T47D (cell line): ENCODE measurements around the gene ACIN1.
A peak's percentile ranks its signal among the peaks of the same experiment; 100 is the strongest.

Source experiments
- DNase-seq, 2 experiments: peaks; one replicate each; pipeline versions ENCODE4 v3.0.0 to v3.0.0-alpha.2; 2011 to 2012; ENCODE audit warnings: low read depth in 1 of 2, low spot score in 1 of 2
- JUND ChIP-seq: IDR thresholded peaks from 2 replicates; pipeline ENCODE4 v1.6.1; 2012; ENCODE audit warnings: low read depth
- in situ Hi-C: cut with HindIII; loops from 2 replicates; pipeline ENCODE4 v1.10.0; 2016; ENCODE audit warnings: low sequenced_read_pairs, low pct_unique_long_range_greater_than_20kb

Gene ACIN1

DNA sequence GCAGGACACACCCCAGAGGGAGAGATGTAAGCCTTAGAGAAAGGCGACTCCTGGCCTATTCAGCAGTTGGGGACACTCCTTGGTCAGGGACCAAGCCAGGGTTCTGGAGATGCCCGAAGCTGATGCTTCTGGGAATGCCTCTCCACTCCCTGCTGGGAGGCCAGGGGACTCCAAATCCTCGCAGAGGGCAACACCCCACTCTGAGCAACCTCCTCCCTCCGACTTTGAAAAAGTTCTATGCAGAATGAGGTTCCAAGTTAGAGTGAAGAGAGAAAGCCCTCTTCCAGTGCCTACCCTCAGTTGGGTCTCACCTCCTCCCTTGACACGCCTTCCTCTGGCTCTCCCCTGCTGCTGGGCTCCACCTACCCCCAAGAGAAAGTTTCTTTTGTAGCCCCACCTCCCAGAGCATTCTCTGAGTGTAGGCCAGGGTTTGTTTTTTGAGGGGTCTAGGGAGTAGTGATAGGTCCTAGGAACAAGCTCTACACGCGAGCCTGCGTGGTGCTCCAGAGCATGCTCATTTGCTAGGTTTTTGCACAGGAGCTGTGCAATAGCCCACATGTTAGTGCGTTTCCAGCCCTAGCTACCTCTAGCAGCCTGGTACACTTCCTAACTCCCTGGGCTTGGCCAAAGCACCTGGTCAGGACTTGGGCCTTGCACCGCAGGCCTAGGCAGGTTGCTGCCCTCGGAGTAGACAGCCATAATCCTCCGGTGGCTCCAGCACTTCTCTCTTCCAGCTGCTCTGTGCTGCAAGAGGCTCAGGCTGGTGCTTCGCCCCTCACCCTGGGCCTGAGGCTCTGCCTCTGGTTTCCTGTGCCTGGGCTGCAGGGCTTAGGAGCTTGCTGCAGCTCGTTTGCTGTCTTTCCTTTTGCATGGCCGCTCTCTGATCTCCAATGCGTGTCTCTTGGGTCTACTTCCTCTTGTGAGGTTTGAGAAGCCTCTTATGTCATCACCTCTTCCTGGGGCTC is 24.7 kb upstream of the ACIN1 start:
- DNase-seq, result no peak
- in situ Hi-C loops, result no loop called here
- TF ChIP-seq JUND, result no peak

DNA sequence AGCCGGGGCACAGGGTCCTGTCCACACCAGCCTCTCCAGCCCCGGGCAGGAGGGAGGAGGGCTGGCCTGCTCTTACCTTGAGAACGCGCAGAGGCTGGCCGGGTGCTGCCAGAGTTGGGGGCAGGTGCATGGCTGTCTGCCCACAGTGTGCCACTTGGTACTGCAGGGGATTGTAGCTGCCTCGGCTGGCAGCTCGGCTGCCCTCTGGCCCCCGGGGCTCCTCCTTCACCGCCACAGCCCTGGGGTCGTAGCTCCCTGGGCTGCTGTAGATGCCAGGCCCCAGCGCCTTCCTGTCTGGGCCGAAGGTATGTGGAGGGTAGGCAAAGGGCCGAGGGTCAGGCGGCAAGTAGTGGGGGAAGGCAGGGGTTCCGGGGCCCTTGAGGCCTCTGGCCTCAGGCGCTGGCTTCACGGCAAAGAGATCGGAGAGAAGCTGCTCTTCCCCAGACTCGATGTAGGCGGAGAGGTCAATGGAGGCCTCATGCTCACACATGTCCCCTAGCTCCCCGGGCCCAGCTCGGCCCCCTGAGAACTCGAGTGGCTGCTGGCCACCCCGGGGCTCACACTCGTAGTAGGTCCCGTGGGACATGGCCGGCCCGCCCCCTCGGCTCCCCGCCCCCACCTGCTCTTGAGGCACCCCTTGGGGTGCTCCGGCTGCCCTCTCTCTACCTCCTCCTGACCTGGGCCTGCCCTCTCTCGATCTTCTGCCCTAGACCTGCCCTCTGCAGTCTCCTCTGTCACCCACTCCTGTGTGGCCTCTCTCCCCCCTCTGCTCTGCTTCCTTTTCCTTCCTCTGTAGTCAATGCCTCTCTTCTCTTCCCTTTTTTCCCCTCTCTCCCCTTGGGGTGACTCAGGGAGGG is 23.8 kb upstream of the ACIN1 start, which contains the start of gene CEBPE:
Gene CEBPE (minus strand): TSS at position 750 of the 857 bp plus-strand sequence. CDS start 164 bp downstream, at position 586.
- in situ Hi-C loops, result no loop called here
- no peak for TF ChIP-seq JUND
- no peak for DNase-seq

DNA sequence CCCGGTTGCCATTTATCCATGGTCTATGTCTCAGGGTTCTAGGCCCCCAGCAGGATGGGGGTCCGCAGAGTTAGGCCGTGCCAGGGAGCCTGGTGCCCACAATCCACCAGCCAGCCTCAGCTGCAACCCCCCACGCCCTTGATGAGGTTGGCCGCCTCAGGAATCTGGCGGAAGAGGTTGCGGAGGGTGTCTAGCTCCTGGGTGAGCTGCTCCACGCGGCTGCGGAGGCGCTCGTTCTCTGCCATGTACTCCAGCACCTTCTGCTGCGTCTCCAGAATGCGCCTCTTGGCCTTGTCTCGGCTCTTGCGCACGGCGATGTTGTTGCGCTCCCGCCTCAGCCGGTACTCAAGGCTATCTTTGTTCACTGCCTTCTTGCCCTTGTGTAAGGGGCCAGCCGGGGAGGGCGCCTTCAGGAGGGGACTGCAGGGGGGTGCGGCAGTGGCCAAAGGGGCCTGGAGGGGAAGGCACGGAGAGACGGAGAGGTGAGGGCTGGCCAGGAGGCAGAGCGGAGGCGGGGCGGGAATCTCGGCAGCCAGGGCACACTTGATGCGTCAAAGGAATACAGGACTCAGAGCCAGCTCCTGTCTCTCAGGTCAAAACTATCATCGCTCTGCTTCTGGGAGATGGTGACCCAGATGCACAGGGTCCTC is 22.6 kb upstream of the ACIN1 start:
- no peak for DNase-seq
- no peak for TF ChIP-seq JUND
- in situ Hi-C loops, result no loop called here

DNA sequence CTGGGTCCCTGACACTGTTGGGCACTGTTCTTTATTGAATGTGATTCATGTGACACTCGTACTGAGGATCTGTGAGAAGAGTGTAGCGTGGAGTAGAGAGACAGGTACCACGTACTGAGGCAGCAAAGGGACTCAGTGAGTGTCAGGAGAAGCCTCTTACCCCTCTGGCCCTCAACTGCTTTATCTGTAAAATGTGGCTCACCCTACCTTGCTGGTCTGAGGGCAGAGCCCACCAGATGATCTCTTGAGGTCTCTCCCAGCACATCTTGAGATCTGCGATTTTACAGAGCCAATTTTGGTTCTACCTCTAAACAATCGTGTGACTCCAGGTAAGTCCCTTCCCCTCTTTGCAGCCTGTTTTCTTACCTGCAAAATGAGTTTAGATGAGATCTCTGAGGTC is 21.0 kb upstream of the ACIN1 start:
- in situ Hi-C loops, result no loop called here
- no peak for TF ChIP-seq JUND
- DNase-seq, result no peak

DNA sequence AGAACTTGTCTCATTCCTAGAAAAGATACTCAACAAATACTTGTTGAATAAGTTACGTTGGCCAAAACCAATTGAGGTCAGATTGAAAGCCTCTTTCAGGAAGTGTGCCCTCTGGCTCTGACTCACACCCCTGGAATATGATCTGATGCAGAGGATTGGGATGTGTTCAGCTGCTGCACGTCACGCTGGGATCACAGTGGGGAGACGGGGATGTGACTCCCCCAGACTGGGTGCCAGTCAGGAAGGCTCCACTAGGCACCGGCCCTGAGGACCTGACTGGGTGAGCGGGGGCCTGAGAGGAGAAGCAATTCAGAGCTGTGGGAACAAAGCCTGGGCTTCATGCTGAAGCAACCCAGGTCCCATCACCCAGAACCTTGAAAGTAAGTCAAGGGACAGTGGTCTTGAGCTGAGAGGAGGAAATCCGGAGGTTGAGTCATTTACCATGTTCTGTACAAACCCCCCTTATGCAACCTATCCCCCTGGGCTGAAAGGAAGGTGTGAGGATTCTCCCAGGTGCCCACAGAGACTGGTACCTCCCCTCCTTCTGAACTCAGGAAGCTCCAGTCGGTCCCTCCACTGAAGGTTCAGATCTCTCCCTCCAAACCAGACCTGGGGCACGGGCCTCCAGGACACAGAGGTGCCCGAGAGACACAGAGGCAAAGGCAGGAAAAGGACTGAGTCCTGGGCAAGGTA is 20.2 kb upstream of the ACIN1 start:
- in situ Hi-C loops, result no loop called here
- peak in 1 of 2 experiments; percentile 15 for DNase-seq
- TF ChIP-seq JUND, result no peak

DNA sequence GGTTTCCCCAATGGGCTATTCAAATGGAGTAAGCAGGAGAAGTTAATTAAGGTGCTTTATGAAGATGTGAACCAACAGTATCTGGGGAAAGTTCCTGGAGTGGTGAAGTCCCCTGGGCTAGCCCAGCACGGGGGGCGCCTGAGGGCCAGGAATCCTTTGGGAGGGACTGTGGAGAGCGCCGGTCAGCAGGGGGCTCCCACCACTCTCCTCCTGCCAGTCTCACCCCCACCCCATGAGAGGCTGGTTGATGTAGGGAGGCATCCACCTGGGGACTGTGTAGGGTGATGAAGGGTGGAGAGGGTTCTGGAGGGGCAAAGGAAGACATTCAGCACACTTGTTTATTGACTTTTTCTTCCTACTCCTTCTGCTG is 19.7 kb upstream of the ACIN1 start:
- DNase-seq, result no peak
- in situ Hi-C loops, result no loop called here
- no peak for TF ChIP-seq JUND

DNA sequence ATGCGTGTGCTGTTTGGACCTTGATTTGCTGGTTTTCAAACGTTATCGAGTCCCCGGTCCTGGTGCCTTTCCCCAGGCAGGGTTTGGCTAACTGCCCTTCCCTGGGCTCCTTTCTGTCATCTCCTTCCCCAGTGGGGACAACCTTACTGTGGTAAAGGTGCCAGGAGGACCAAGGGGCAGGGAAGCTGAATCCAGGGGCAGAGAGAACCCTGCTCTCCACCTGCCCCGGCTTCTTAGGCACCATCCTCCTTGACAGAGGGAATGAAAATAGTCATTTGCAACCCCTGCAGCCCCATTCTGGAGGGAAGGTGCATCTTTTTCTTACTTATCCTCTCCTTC is 19.2 kb upstream of the ACIN1 start:
- TF ChIP-seq JUND, result no peak
- DNase-seq, result no peak
- in situ Hi-C loops, result no loop called here

DNA sequence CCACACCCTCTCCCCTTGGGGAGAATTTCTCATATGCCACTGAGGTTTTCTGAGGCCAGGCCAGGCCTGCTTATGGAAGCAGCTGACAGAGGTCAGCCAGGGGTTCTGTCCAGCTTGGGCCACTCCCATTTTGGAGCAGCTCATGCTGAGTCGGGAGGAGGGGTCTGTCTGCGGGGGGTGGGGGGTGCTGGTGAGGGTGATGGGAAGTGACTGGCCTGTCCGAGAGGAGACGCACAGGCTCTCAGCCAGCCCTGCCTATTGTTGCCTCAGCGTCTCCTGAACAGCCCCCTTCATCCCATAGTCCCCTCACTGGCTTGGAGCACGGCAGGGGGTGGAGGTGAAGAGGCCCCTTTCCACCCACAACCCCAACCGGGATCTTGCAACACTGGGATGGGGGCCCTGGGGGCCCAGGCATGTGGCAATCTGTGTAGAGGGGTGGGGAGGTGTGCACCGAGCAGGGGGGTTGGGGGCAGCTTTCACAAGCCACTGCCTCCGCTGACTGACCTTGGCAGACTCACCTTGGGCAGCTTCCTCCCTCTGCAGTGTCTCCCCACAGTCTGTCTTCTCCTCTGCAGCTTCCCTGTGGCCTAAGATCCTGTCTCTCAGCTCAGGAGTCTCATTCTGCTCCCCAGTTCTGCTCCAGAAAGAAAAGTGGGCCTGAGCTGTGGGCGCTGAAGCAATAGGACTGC is 18.6 kb upstream of the ACIN1 start:
- no peak for TF ChIP-seq JUND
- in situ Hi-C loops, result no loop called here
- no peak for DNase-seq

DNA sequence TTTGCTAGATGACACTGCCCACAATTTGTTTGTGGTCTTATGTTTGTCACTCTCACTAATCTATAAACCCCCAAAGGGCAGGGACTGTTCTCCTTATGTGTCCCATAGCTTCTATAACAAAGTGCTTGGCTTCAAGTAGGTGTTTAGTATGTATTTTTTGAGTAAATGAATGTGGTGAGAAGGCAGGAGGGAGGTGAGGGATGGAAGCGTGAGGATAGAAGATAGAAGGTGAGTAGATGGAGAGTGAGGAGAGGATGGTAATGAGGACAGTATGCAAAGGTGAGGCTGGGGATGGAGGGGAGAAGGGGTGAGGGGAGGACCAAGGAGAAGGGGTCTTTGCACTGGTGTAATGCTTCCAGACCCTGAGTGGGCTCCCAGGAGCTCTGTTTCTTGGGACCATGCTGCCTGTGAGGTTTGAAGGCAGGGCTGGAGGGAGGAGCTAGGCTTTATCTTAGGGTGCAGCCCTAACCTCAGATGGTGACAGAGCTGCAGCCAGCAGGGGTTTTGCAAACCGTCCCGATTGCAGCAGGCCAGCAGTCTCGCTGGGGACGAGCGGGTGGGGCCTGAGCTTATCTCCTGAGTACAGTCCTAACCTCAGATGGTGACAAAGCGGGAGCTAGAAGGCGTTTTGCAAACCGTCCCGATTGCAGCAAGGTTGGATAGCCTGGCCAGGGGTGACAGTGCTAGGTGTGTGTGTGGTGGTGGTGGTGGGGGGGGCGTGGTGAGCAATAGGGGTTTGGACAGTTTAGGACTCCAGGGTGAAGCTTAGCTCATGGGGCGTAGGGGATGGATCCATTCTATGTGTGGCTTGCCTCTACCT is 17.6 kb upstream of the ACIN1 start:
- in situ Hi-C loops, result no loop called here
- TF ChIP-seq JUND, result no peak
- no peak for DNase-seq

DNA sequence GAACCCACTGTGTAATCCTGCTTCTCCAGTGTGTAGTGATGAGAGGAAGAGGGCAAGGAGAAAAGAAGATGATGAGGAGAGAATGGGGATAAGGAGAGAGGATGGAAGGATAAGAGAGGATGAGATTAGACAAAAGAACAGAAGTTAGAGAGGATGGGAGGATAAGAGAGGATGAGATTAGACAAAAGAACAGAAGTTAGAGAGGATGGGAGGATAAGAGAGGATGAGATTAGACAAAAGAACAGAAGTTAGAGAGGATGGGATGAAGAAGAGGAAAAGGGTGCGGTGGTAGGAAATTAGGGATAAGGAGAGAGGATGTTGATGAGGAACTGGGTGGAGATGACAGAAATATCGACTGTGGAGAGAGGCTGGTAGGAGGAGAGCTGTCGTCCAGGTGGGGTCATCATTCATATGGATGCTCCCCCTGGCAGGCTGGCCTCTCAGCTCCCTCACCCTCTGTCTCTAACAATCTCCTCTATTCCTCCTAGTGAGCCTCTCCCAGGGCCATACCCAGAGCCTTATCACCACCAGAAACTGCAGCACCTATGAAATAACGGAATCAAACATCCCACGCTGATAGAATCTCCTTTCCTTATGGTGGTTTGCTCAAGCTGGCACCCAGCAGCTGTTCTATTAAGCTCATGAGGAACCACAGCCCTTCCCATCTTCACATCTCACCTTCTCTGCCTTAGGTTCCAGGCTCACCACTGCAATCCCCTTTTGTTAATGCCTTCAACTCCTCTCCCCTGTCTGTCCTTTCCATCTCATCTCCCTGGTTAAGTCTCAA is 15.8 kb upstream of the ACIN1 start:
- in situ Hi-C loops, result no loop called here
- DNase-seq, result no peak
- TF ChIP-seq JUND, result no peak
